H1 (cell line): ENCODE results near the gene GSE1. TPM values are rescaled to one million over a fixed set of nuclear protein-coding genes. Genes with fewer than 3 reads are reported as not detected.

Experiments used
- CHD7 ChIP-seq: fragments of 300-600 bp; sonication (generic); IDR thresholded peaks from 2 replicates; pipeline ENCODE4 v1.7.1; 2012; ENCODE audit warnings: low read length, moderate library complexity, mild to moderate bottlenecking, inconsistent platforms; ENCODE audit not compliant: insufficient replicate concordance
- TAF7 ChIP-seq: optimal IDR thresholded peaks from 2 replicates; pipeline ENCODE3; 2011; ENCODE audit warnings: low read depth, mild to moderate bottlenecking, inconsistent platforms, low read length, moderate library complexity, borderline replicate concordance
- polyA plus RNA-seq, 7 experiments: library from polyadenylated mRNA; depleted of rRNA in 3 of 7; stranded (reverse) in 5 of 7; unstranded in 2 of 7; fragments of >200 nt in 5 of 7; fragments of 200-250 nt in 2 of 7; gene quantifications; 1 replicate in 5 of 7; 2 replicates in 1 of 7; 4 replicates in 1 of 7; pipeline versions ENCODE4 v1.2.1 to v1.2.3, GENCODE V29; 2011 to 2013; ENCODE audit warnings: missing spikeins in 2 of 7, mixed read lengths in 2 of 7
- total RNA-seq: library from RNA; stranded (reverse); fragmentation: NEBNext Ultra II Directional; extraction: Animal tissue kit (Norgen Biotek cat#: 25700); gene quantifications from 2 replicates; pipeline ENCODE4 v1.2.1, GENCODE V29; 2021

Gene GSE1
- total and polyA plus RNA-seq, 2 of the 8 experiments (the other 6 are each of a cell fraction or from before 2014, with no cell fraction given), result 26.0 to 65.6 TPM

- TF ChIP-seq CHD7, result no peak
- TF ChIP-seq TAF7, result no peak
Observed at GRCh38 chr16:85698935-85699558, 85.9 kb downstream of the GSE1 start (continued).
